NCI-H82 treated with DMSO at 0.1 percent for 48 hours (cell line): Measurements from ENCODE around the gene C2orf92.
"Not testable (repeated sequence)": the region's sequence is repeated elsewhere in the genome, so short reads cannot be mapped to it uniquely, and the experiment has no call there.

ENCODE experiments used
- DNase-seq: peaks from one replicate; lab custom pipeline; 2025; ENCODE audit not compliant: unreplicated experiment; lab: John Stamatoyannopoulos, UW

The C2orf92 gene

DNA sequence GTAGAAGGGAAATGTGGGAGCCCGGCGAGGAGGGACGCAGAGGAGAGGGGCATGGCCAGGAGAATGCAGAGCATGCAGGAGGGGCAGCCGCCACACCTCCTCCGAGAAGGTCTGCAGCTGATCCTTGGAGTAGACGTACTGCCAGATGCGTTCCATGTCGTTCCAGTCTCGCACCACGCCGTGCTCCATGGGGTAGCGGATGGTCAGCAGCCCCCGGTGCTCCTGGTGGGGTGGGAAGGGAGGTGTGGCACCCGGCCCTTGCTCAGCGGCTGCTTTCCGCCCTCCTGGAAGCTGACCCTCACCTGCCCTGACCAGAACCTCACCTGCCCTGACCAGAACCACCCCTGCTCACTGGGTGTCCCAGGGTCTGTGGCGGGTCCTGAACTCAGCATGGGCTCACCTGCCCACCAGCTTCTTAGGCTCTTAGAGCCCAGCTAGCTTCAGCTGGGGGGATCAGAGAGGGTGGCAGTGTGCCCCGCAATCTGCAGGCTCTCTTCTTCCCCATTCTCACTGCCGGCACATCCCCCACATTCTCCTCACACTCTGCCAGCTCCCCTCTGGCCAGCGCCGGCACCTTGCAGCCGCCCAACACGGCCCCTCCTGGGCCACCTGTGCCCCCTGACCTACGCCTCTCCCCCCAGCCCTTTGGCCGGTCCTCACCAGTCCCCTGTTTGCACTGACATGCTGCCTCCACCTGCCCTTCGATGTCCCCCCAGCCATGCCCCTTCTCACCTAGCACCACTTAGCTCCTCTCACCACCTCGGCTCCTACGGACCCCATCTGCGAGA lies 10.1 kb upstream of the C2orf92 start:
- DNase-seq = no peak

DNA sequence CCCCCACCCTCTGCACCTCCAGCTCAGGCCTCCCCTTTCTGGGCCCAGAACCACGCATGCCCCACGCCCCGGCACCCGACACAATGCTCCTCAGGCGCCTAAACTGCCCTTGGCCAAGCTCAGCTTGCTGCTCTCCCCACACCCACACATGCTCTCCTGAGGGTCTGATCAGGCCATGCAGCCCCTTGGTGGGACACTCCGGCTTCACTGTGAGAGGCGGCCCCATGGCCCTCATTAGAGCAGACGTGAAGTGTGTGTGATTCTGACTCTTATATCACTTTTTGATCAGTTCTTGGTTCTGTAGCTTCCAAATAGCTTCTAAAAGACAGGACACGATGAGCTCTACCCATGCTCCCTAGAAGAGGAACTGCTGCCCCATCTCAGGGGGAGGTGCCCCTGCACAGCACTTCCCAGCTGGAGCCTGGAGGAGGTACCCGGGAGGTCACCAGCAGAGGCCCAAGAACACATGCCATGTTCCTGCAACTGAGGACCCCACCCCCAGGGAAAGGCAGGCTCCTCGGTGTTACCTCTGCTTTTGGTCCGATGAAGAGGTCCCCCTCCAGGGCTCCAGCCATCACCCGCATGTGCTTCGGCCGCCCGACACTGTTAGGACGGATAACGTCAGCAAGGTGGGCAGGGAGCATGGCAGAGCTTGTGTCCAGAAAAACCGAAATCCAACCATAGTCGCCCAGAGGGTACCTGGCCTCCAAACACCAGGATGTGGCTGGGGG lies 9.3 kb upstream of the C2orf92 start:
- no peak for DNase-seq

DNA sequence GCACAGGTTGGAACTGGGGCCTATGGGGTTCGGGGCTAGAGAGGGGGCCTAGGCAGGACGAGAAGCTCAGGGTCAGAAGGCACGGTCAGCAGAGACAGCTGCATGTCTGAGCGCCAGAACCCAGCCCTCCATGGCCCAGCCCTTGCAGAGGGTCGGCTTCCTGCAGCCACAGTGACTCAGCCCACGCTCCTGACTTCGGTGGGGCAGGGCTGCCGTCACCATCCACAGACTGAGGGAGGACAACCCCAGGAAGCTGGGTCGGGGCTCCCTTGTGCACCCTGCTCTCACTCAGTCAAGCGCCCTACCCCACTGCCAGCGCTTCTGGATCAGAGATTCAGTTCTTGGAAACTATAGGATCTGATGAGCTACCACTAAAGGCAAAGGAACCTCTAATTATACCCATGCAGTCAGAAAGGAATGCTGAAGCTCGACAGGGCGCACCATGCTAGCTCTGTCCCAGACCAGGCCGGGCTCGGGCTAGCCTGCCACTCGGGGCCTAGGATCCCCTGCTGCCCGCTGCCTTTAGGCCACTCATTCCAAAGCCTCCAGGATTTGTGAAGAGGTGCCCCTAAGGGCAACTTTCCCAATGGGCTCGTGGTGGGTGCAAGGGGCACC lies 8.6 kb upstream of the C2orf92 start:
- no peak for DNase-seq

DNA sequence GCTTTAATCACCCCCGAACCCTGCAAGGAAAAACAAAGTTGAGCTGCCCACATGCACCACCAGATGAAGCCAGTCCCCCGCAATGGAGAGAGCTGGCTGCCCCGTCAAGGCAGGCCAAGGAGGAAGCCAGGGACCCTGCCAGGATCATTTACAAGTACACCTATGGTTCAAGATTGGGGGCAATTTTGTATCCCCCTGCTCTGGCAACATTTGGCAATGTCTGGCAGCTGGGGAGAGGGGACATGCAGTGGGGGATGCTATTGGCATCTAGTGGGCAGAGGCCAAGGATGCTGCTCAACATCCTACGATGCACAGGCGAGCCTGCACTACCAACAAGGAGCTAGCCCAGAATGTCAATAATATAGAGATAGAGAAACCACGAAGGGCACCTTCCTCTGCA lies 7.6 kb upstream of the C2orf92 start:
- no peak for DNase-seq

DNA sequence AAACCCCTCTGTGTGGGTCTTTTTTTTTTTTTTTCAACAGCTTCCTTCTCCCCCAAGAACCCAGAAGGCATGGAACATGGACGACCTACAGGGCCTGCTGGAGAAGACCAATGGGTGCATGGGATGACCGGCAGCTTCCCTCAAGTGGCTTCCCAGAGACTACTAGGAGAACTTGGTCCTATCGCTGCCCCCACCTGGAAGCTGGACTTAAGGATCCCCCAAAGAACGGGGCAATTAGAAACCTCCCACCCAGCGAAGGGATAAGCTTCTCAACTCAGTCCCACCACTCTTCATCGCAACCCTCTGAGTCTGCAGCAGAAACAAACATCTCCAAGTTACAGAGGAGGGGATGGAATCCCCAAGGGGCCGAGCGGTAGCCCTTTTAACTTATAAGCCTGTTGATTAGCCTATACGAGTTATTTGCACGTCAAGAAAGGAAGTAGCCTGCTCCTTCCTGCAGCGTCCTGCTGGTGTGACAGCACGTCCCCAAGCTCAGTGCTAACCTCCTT lies 7.1 kb upstream of the C2orf92 start:
- no peak for DNase-seq

DNA sequence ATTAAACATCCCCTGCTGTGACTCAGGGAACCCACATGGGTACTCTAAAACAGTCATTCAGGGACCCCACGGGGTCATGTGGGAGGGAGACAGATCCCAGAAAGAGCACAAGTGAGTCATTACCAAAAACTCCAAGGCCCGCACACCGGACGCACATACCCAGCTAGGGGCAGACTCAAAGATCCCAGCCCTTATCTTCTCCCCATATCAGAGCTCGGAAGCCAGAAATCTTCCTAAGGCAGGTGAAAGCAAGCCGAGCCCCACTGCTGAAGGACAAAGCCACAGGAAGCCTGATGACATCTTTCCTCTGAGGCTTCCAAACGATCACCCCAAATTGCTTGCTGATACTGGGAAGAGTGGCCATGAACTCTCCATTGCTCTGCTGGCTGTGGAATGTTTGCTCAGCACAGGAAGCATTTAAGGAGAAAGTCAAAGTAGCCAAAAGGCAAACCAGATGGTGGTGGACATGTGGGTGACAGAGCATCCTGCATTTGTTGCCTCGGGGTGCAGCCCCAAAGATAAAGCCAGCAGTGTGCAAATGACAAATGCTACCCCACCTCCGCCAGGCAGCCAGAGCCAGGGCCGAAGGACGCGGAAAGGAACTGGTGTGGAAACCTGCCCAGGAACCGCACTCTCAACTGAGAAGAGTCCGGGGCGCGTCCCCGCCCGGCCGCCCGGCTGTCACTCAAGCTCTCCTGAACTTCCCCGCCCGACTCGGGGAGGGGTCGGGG lies 6.5 kb upstream of the C2orf92 start:
- no peak for DNase-seq

DNA sequence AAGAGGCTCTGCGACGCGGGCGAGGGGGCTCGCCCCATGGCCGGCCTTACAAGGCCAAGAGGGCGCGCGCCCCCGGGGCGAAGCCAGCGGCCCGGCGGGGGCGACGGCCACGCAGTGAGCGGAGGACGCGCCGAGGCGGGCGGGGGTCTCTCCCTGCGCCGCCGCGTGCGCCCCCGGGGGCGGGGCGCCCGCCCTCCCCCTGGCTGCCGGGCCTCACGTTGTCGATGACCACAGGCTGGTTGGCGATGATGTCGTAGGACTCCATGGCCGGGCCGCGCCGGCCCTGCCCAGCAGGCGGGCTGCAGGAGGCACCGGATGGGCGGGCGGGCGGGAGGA lies 5.9 kb upstream of the C2orf92 start:
- DNase-seq = no peak

DNA sequence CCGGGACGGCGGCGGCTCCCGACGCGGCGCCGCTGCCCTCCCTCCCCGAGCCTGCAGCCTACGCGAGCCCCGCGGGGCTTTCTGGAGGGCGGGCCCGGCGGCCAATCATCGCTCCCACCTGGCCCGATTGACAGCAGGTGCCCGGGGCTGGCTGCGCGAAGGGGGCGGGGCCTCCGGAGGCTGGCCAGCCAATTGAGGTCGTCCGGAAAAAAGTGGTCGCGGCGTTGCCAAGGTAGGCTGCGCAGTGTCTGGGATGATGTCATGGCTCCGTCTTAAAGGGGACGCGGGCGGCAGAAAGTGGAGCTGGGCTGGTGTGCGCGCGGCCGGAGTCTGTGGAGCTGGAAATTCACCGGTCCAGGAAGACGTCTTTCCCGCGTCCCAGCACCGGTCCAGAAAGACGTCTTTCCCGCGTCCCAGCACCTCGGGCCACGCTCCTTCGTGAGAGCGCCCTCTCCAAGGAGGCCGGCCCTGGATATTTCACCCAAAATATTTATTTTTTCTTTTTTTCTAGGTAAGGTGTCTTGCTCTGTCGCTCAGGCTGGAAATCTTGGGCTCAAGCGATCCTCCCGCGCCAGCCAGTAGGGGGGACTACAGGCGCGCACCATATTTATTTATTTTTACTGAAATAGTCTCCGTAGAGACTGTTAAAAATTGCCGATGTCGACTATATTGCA lies 5.4 kb upstream of the C2orf92 start, which contains the start of gene ACTR1B:
ACTR1B (minus strand) TSS at position 83 of the 674 bp plus-strand sequence. CDS start 154 bp downstream, outside the sequence.
- peak; percentile 83 for DNase-seq

DNA sequence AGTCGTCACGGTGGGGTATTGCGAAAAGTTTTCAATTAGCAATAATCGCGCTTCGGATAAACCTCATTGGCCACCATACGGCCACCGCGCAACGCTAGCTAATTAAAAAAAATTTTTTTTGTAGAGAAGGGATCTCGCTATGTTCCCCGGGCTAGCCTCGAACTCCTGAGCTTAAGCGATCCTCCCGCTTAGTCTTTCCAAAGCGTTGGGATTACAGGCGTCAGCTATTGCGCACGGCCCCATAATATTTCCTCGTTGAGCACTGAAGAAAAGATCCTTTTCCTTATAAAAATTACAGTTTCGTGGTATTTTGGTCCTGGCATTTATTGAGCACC lies 4.9 kb upstream of the C2orf92 start:
- DNase-seq = no peak

DNA sequence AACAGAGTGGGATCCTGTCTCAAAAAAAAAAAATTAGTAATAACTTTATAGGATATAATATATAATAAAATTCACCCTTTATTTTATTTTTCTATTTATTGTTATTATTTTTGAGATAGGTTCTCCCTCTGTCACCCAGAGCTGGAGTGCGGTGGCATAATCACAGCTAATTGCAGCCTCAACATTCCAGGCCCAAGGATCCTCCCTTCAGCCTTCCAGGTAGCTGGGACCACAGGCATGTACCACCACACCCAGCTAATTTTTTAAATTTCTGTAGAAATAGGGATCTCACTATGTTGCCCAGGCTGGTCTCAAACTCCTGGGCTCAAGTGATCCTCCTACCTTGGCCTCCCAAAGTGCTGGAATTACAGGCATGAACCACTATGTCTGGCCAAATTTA lies 958 bp downstream of the C2orf92 start:
- no peak for DNase-seq

DNA sequence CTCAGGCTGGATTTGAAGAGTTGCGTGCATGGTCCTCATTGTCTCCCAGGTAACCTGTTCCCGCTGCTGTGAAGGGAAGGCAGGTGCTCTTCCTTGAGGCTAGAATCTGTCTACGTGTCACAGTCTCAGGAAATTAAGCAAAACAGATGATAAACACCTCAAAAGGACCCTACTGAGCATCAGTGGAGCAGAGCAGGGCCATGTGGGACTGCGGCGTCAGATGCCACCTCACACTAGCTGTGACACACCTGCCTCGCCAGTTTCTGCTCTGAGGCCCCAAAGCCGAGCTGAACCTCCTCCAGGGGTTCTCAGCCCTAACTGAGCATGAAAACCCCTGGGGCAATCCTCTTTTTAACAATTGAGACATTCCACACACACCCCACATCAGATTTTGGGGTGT lies 2.0 kb downstream of the C2orf92 start:
- DNase-seq = no peak

DNA sequence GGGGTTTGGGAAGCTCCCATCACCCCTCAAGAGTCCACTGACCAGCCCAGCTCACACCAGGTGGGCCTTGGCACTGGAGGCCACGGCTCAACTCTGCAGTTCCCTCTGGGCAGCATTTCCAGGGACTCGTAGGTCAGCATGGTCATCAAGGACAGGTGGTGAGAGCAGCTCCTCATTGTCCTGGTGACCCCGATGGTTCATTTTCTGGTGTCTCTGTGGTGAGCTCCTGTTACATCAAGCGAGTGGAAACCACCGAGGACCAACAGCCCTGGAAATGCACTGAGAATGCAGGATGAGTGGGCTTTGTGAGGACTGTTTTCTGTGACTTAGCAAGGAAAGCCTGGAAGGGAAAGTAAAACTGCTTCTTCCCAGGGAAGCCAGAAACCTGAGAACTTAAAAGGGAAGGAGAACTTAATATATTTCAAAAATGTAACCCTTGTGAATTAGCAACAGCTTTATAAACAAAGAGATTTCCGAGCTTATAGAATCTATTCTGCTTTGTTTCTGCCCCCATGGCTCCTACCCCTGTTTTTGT lies 3.2 kb downstream of the C2orf92 start:
- not testable (repeated sequence) for DNase-seq

DNA sequence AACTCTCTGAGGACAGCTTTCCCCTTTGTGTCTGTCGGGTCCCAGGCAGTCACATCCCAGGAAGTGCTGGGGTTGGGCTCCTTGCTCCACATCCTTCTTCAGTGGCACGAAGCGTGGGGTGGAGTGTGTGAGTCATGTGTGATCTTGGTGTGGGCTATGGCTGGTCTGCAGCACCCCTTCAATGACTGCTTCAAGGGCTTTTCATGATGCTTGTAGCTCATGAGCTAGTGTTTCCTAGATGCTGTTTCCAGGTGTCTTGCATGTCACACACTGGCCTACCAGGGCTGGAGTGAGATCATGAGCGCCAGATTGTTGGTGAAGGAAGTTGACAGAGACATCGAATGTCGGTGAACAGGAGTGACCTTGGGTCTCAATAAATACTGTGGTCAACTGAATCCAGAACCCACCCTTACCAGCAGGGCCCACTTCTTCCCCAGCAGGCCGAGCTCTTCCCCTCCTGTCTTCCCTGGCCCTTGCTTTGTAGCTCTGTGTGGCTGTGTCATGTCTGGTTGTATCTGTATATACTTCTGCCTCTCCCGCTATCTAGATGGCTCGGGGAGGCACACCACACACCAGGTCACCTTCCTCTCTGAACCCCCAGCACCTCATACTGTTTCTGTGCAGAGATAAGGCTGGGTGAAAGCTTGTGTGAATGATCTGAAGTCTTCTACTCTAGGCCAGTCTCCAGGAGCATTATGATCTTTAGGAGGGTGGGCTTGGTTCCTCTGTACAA lies 3.8 kb downstream of the C2orf92 start:
- no peak for DNase-seq

DNA sequence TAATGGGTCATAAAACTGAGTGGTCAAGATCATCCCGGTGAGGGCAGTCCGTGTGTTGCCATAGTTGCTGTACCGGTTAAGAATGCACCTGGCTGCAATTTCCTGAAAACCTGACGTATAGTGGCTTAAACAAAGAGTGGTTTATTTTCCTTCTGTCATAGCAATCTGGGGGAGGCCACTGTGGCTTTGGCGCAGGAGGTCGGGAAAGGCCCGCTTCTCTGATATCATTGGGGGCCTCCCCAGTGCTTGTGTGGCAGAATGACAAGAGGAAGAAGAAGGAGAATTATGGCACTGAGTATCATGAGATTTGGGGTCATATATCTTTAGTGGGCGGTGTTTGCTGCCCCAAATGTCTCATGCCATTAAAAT lies 4.4 kb downstream of the C2orf92 start:
- no peak for DNase-seq

DNA sequence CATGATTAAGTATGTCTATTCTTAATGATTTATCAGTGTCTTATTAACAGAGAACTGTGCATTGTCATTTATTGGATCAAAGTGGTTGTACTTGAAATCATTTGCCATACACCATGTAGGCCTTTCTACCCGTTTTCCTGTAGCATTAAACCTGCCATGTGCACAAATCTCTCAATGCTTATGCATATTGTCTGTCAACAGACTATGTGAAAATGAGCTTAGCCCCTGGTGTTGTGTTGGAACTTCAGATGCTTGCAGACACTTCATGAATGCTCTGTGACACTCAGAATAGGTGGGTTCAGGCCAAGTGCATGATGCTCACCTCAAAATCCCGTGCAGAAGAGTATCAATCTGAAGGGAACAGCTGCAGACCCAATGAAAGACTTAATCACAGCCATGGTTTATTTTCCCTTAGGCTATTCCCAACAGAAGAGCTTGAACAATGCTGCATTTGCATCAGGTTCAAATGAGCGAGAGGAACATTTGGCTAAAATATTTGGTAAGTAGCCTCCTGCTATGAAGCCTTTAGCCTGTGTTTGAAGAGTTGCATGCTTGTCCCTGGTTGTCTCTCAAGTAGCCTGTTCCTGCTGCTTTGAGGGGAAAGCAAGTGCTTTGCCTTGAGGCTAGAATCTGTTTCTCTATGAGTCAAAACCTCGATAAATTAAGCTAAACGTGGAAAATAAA lies 6.1 kb downstream of the C2orf92 start:
- no peak for DNase-seq

DNA sequence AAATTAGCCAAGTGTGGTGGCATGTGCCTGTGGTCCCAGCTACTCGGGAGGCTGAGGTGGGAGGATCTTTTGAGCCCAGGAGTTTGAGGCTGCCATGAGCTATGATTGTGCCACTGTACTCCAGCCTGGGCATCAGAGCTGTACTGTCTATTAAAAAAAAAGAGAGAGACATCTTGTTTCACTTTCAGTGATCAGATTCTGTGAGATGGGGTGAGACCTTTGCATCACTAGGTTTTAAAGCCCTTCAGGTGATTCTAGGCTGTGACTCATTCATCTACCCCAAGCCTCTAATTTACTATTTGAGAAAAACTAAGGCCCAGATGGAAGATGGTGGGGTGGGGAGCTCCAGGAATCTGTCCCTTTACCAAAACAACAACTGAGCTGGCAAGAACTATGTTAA lies 7.1 kb downstream of the C2orf92 start:
- DNase-seq = no peak

DNA sequence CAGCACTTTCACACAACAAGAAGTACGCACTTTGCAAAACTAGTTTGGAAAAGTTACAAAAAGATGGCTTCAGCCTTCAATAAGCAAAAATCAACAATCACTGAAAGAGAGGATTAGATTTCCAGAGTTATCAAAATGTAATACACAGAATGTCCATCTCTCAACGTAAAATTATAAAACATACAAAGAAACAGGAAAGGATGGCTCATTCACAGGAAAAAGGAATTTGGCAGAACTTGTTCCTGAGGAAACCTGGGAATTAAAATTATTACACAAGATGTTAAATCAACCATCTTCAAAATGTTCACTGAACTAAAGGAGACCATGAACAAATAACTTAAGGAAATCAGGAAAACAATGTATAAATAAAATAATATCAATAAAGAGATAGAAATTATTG lies 8.0 kb downstream of the C2orf92 start:
- no peak for DNase-seq

DNA sequence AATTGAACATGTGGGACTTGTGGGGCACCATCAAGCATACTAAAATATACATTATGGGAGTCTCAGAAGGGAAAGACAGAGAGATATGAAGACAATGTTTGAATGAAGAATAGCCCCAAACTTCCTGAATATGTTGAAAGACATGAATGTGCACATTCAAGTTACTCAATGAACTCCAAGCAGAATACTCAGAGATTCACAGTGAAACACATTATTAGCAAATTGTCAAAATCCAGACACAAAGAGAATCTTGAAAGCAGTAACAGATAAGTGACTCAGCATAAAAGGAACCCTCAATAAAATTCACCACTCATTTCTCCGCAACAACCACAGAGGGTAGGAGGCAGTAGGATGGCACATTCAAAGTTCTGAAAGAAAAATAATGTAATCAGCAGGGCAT lies 8.8 kb downstream of the C2orf92 start:
- no peak for DNase-seq

DNA sequence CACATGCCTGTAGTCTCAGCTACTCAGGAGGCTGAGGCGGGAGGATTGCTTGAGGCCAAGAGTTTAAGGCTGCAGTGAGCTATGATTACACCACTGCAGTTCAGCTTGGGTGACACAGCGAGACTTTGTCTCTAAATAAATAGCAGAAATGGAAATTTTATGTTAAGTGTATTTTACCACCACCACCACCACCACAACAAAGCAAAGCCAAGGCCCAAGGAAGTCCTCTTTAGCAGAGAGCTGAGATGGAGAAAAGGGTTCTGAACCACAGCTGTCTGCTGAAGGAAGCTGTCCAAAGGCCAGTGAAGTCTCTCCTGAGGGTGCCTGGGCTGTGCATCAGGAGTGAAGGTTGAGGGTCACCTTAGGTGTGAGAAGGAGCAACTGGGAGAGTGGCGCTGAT lies 17.7 kb downstream of the C2orf92 start:
- DNase-seq = not testable (repeated sequence)
